SK-N-SH (cell line): Measurements from ENCODE around the gene ZNF219.

Experiments used
- CTCF ChIP-seq: fragments of 200-600 bp; sonication (generic); IDR thresholded peaks from 2 replicates; pipeline ENCODE4 v1.6.1; 2017; ENCODE audit warnings: antibody characterized with exemption, mild to moderate bottlenecking, moderate library complexity
- EP300 ChIP-seq, 2 experiments: IDR thresholded peaks; 2 replicates each; pipeline versions ENCODE4 v1.4.0 to v1.6.1; 2012; ENCODE audit warnings: borderline replicate concordance in 1 of 2, low read depth in 1 of 2, low read length in 1 of 2
- PBX3 ChIP-seq: IDR thresholded peaks from 2 replicates; pipeline ENCODE4; 2012
- POLR2AphosphoS5 ChIP-seq: IDR thresholded peaks from 2 replicates; pipeline ENCODE4 v1.6.1; 2012; ENCODE audit warnings: low read depth, low read length
- REST ChIP-seq: IDR thresholded peaks from 2 replicates; pipeline ENCODE4 v1.6.1; 2012; ENCODE audit warnings: mild to moderate bottlenecking, low read depth, low read length, moderate library complexity
- RFX5 ChIP-seq: IDR thresholded peaks from 2 replicates; pipeline ENCODE4 v1.6.1; 2012; ENCODE audit warnings: mild to moderate bottlenecking, improper control_type of control experiment, low read length
- SMC3 ChIP-seq: IDR thresholded peaks from 2 replicates; pipeline ENCODE4 v1.6.1; 2012; ENCODE audit warnings: low read depth, low read length, improper control_type of control experiment
- TAF1 ChIP-seq: IDR thresholded peaks from 2 replicates; pipeline ENCODE4 v1.6.1; 2012; ENCODE audit warnings: low read depth, mild to moderate bottlenecking, low read length, moderate library complexity, borderline replicate concordance

- TF ChIP-seq POLR2AphosphoS5: no peak
- TF ChIP-seq CTCF: no peak
- TF ChIP-seq PBX3: no peak
- no peak for TF ChIP-seq TAF1
- no peak for TF ChIP-seq EP300 (IDR thresholded peaks at IDR 0.05; ENCODE audit: borderline replicate concordance in 1 of 2, low read depth in 1 of 2, low read length in 1 of 2)
- no peak for TF ChIP-seq SMC3
- no peak for TF ChIP-seq RFX5
- no peak for TF ChIP-seq REST
Observed at GRCh38 chr14:21089271-21089670, 9.2 kb downstream of the ZNF219 start.
